ENCODE data around the gene SSB.
A peak's percentile ranks its signal among the peaks of the same experiment; 100 is the strongest.
"Not testable (repeated sequence)": the region's sequence is repeated elsewhere in the genome, so short reads cannot be mapped to it uniquely, and the experiment has no call there.

The SSB gene

GRCh38 chr2:169798718-169799592 is at the start of gene SSB:
Gene SSB (plus strand): TSS chr2:169798871. CDS start chr2:169800961, 2,090 bp downstream.
- DNase-seq, result peak; percentile 96

GRCh38 chr2:169752752-169753151 is 45.9 kb upstream of the SSB start:
- no peak for DNase-seq

DNA sequence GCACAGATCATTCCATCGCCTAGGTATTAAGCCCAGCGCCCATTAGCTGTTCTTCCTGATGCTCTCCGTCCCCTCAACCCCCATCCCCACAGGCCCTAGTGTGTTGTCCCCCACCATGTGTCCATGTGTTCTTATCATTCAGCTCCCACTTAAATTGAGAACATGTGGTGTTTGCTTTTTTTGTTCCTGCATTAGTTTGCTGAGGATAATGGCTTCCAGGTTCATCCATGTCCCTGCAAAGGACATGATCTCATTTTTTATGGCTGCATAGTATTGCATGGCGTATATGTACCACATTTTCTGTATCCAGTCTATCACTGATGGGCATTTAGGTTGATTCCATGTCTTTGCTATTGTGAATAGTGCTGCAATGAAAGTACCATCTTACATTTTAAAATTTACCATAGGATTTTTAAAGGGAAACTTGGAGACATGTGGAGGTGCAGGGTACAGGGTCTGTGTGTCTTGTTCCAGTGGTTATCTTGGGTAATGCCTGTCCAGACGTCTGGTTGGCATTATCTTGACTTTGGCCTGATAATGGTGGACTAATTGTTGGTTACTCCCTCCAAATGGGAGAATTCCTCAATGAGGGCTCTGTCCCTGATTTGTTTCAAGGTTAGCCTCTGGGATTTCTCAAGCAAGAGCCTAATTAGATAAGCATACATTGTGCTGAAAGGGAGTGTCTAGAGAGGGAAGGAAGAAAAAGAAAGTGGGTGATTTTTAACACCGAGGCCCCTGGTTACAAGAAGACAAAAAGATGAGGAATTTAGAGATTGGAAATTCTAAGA is 43.4 kb upstream of the SSB start:
- no peak for DNase-seq

- DNase-seq, result no peak
These were observed 42.3 kb upstream of the SSB start for GRCh38 chr2:169756342-169756741.

DNA sequence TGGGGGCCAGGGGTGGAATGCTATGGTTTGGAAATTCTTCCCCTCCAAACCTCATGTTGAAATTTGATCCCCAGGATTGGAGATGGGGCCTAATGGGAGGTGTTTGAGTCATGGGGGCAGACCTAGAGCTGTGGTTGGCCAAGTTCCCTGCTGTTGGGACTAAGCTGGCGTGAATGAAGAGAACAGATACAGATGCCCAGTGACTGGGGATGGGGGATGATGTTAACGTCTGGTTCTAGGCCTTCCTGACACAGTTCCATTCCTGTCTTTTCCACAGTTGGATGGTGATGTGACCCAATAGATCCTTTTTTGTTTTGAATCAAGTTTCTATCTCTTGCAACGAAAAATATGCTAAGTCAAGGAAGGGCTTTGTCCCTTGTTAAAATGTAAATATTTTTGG is 41.3 kb upstream of the SSB start:
- no peak for DNase-seq

DNA sequence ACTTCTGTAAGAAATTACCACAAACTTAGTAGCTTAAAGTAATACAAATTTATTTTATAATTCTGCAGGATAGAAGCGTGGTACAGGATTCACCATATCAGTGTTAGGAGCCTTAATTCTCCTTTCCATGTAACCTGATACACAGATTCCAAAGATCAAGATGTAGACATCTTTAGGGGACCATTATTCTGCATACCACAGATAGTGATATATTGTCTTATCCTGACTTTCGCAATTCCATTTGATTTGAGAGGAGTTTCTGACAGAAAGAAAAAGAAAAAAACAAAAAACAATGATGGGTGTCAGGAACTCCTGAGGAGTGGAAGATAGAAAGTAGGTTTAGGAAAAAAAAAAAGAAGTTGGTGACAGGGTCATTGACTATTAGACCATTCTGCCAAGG is 40.9 kb upstream of the SSB start:
- no peak for DNase-seq

DNA sequence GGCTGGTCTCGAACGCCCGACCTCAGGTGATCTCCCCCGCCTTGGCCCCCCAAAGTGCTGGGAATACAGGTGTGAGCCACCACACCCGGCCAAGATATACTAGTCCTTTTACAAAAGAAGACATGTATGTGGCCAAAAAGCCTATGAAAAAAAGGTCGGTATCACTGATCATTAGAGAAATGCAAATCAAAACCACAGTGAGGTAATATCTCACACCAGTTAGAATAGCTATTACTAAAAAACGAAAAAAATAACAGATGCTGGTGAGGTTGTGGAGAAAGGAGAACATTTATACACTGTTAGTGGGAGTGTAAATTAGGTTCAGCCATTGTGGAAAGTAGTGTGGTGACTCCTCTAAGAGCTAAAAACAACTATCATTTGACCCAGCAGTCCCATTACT is 38.7 kb upstream of the SSB start:
- no peak for DNase-seq

- DNase-seq, result not testable (repeated sequence)
These were observed 37.9 kb upstream of the SSB start for GRCh38 chr2:169760798-169761197.

DNA sequence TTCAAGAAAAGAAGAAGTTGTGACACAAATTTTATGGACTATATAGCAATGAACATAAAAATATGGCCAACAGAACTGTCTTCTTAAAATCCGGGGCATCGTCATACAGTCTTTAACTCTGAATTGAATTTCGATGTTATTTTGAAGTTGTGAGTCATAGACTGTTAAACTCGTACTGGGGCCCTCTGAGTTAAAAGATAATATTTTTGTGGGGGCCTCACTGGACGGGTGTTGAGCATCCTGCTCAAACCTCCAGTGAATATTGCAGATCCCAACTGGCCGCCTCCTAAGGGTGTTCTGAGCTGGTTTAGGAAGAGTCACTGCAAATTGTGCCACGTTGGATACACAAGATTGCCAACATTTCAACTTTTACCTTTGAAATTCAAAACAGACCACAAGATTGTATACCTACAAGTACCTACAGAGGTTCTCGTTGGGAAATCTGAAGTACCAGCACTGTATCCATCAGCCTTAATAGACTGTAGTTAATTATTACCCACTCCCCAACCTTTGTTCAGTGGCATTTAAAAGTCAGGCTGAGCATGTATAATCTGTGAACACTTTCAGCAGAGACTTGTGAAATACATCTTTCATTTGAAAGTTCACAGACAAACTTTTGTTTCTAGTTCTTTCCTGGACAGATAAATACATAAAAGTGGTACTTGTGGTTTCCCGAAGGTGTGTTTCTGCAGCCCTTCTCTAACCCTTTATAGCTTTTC is 37.3 kb upstream of the SSB start:
- DNase-seq, result no peak

DNA sequence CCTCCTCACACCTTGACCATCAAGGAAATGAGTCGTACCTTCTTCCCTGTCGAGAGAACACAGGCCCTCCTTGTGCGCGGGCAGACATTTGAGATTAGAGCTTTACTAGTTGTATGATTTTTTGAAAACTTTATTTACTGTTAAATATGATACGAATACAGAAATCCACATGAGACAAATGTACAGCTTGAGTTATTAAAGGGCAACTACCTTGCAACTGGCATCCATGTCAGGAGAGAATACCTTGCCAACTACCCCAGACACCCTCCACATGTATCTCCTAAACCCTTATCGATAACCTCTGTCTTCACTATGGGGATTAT is 36.7 kb upstream of the SSB start:
- DNase-seq, result no peak

- no peak for DNase-seq
These were observed 33.1 kb upstream of the SSB start for GRCh38 chr2:169765523-169765922.

GRCh38 chr2:169767243-169767888 is 31.3 kb upstream of the SSB start:
- DNase-seq, result peak; percentile 51

DNA sequence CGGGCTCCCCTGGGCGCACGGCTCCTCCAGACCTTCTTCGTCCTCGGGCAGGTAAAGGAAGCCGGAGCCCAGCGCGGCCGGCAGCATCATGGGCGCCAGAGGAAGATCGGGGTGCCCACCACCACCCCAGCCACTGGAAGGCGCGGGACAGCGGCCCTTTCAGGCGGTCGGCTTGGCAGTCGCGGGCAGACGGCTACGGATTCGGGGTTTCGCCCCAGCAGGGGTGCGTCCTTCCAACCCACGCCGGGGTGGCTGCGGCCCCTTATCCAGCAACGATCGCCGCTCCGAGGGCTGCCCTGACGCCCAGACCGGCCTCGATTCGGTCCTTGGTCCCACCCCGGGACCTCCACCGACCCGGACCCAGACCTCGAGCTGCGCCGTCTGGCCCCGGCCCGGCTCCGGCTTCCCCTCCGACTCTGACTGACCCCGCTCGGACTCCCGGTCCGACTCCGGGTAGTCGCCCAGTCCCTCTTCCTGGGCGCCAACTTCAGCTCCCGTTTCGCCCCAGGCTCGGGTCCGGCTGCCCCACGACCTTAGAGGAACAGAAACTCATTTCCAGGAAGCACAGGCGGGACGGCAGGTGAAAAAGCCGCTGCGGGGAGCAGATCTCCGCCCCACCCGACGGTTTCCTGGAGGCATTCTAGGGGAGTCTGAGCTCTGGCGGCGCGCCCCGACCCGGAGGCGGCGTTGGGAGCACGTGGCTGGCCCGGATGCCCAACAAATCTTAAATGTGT is 30.2 kb upstream of the SSB start:
- no peak for DNase-seq

GRCh38 chr2:169771021-169771420 is 27.6 kb upstream of the SSB start:
- DNase-seq, result no peak

GRCh38 chr2:169771612-169772011 is 27.1 kb upstream of the SSB start:
- no peak for DNase-seq

DNA sequence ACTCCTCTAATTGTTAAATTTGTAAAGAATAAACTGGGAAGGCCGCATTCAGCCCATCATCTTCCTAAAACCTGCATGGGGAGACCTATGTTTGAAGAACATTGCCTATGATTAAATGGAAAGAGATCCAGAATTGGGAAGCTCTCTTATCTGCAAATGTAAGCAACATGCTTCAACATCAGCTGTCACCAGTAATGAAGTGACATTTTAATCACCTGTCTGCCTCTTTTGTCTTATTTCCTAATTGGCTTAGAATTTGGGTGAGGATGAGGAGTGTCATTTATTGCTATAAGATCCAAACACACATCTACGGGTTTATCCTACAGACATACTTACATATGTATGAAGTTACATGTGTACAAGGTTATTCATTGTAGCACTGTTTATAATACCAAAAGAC is 26.0 kb upstream of the SSB start:
- DNase-seq, result no peak

- no peak for DNase-seq
These were observed 23.3 kb upstream of the SSB start for GRCh38 chr2:169775354-169775753.

DNA sequence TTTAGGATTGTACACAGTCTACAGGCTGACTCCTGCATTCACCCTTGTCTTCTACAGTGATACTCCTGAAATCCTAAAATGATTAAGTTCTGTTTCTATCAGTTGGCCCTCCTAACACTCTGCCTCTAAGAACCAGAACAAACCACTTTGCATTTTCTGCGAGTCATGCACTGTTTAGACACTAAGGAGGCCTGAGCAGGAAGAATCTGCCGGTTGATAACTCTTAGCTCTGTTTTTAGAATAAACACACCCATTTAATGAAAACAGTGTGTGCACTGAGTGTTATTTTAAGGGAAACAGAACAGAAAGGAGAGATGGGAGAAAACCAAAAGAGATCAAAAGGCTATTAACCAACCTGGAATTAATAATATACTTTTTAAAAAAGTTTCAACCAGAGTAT is 22.9 kb upstream of the SSB start:
- DNase-seq, result no peak

DNA sequence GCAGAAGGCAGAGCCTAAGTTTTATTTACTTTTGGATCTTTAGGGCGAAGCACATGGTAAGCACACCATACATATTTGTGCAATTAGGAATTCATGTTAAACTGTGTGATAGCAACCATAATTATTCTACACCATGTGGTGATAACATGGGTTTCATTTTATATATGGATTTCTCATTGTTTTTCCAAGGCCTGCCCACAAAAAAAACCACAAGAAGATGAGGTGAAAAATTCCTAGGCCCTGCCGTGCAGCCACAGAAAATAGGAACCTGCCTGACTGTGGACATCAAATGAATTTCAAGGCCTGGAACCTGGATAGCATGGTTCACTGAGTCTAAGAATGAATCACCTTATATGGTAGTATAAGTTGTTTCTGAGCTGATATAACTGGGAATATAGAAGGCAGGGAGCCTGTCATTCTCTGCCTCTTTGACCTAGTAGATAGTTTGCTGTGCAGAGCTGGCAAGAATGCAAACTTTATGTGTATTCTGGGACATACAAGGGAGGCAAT is 22.4 kb upstream of the SSB start:
- no peak for DNase-seq

DNA sequence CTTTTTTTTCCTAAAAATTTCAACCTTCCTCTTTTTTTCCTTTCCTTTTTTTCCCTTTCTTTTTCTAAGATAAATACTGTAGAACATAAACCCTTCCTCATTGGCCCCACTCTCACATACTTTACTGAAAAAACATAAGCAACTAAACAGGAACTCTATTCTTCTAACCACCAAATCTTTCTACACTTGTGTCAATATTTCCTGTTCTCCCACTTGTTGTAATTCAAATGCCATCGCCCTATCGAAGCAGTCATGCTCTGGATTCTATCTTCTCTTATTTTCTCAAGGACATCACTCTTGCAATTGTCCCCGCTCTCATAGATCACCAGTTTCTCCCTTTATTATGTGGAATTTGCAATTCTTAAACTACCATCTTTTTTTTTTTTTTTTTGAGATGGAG is 20.2 kb upstream of the SSB start:
- DNase-seq, result no peak

DNA sequence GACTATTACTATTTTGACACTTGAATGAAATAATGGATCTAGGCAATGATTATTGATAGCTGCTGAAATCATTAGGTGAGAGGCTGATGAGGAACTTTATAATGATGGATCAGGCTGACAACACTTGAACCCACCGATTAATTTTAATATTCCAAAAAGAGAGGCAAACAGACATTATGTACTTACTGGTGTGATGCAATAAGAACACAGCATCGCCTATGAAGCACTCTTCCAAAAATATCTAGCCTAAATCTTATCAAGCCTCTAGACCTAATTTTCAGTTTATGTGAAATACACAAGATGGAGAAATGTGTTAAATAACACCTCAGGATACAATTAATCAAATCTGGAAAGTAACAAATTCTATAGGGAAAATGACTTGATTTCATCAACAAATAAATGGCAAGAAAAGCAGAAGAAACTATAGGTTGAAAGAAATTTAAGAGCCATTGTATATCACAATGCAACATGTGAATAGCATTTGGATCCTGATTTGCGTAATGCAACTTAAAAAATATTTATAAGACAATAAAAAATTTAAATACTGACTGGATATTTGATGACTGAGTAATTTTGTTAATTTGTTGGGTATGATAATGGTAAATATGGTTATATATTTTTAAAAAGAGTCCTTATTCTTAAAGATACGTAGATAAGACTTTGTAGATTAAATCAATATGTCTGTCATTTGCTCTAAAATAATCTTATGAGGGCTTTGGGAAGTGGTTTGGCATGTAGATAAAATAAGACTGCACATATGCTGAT is 17.2 kb upstream of the SSB start:
- DNase-seq, result no peak
